OCI-LY7 (cell line): ENCODE measurements around the gene ZNF33A. TPM values are rescaled to one million over a fixed set of nuclear protein-coding genes. Genes with fewer than 3 reads are reported as not detected.

Experiments
- BruUV-seq: library from RNA; stranded (reverse); fragments of 400-500 nt; replicated peaks from 2 replicates; lab custom pipeline; 2021; lab: Mats Ljungman, UMichigan
- CTCF ChIA-PET: fragments of 300-600 bp; sonication (Branson Sonifier 250); formaldehyde crosslinking; loops from one replicate; lab custom pipeline; 2022; ENCODE audit warnings: antibody characterized with exemption; ENCODE audit not compliant: unreplicated experiment; lab: Charles Lee
- POLR2A ChIA-PET: fragments of 300-600 bp; sonication (Branson Sonifier 250); formaldehyde crosslinking; loops from one replicate; lab custom pipeline; 2022; ENCODE audit warnings: antibody characterized with exemption; lab: Charles Lee
- DNase-seq: peaks from one replicate; pipeline ENCODE4 v3.0.0-alpha.2; 2015; ENCODE audit warnings: low spot score
- H2AFZ ChIP-seq: fragments of 200-600 bp; sonication (generic), shearing (Covaris generic); 2 replicates; pipeline ENCODE4 v1.6.1; 2014; ENCODE audit warnings: mild to moderate bottlenecking, antibody characterized with exemption, low read length, moderate library complexity
- H3K27ac ChIP-seq: fragments of 200-600 bp; sonication (generic); 2 replicates; pipeline ENCODE4 v1.5.1; 2014; ENCODE audit warnings: mixed run types, low read depth, mild to moderate bottlenecking, moderate library complexity, low read length, inconsistent platforms; ENCODE audit not compliant: poor library complexity, severe bottlenecking
- H3K36me3 ChIP-seq: fragments of 200-600 bp; sonication (generic); 2 replicates; pipeline ENCODE4 v1.6.1; 2014; ENCODE audit warnings: mild to moderate bottlenecking, antibody characterized with exemption, low read length, moderate library complexity, mixed read lengths; ENCODE audit not compliant: insufficient read depth
- H3K4me1 ChIP-seq: fragments of 200-600 bp; sonication (generic); 2 replicates; pipeline ENCODE4 v1.5.1; 2014; ENCODE audit warnings: mild to moderate bottlenecking, low read length; ENCODE audit not compliant: insufficient read depth, poor library complexity, severe bottlenecking
- H3K4me2 ChIP-seq: fragments of 200-600 bp; sonication (generic); 2 replicates; pipeline ENCODE4 v1.6.1; 2014; ENCODE audit warnings: mild to moderate bottlenecking, low read length
- H3K4me3 ChIP-seq: fragments of 200-600 bp; sonication (generic); 2 replicates; pipeline ENCODE4 v1.5.1; 2014; ENCODE audit warnings: mild to moderate bottlenecking, low read depth, low read length; ENCODE audit not compliant: poor library complexity, severe bottlenecking
- H3K79me2 ChIP-seq: fragments of 200-600 bp; sonication (generic); 2 replicates; pipeline ENCODE4 v1.6.1; 2016; ENCODE audit warnings: low read depth, mild to moderate bottlenecking, low read length, moderate library complexity, mixed read lengths; ENCODE audit not compliant: insufficient read depth
- H3K9me2 ChIP-seq: fragments of 200-600 bp; sonication (generic); 2 replicates; pipeline ENCODE4 v1.6.1; 2016; ENCODE audit warnings: mild to moderate bottlenecking, low read length, mixed read lengths; ENCODE audit not compliant: insufficient read depth
- H3K9me3 ChIP-seq: fragments of 200-600 bp; sonication (generic); 2 replicates; pipeline ENCODE4 v1.6.1; 2014; ENCODE audit warnings: mild to moderate bottlenecking, mixed run types, low read length, mixed read lengths
- H4K20me1 ChIP-seq: fragments of 200-600 bp; sonication (generic); 2 replicates; pipeline ENCODE4 v1.6.1; 2014; ENCODE audit warnings: mild to moderate bottlenecking, antibody characterized with exemption, low read length, moderate library complexity, mixed read lengths; ENCODE audit not compliant: insufficient read depth
- CTCF ChIP-seq: fragments of 200-600 bp; sonication (generic); conservative IDR thresholded peaks from 2 replicates; pipeline ENCODE4 v1.5.1; 2014; ENCODE audit warnings: mild to moderate bottlenecking, antibody characterized with exemption, low read length, moderate library complexity, mixed read lengths
- EZH2phosphoT487 ChIP-seq: fragments of 200-600 bp; sonication (generic); IDR thresholded peaks from 2 replicates; pipeline ENCODE4 v1.6.1; 2018; ENCODE audit warnings: low read depth, borderline replicate concordance, mild to moderate bottlenecking, mixed run types, antibody characterized with exemption, low read length, moderate library complexity, mixed read lengths
- intact Hi-C: fragments of 100-400 bp; cut with micrococcal nuclease; formaldehyde crosslinking; loops from one replicate; pipeline ENCODE4 v1.10.0; 2022; ENCODE audit not compliant: unreplicated experiment
- total RNA-seq, 2 experiments: library from RNA; depleted of rRNA in 1 of 2; stranded (reverse); fragments of >200 nt in 1 of 2; shearing (Covaris generic) in 1 of 2; gene quantifications; 2 replicates each; pipeline ENCODE4 v1.2.3, GENCODE V29; 2014 to 2022

ZNF33A gene
- total RNA-seq, 2 experiments from 2014 or later: 31.2 to 40.2 TPM

- CTCF ChIA-PET: interaction anchor here (0.6 kb wide), 1 partner anchor 118 kb away, joined by 3 read pairs; no protein-coding TSS in a partner anchor
- peak; percentile 11 for DNase-seq
- Histone ChIP-seq H3K36me3 (peaks cover 48% of the 10 kb centered on the region), H3K79me2 (peaks cover 11% of the 10 kb centered on the region; the same call in 1 of the 2 replicates), H3K9me3 (peaks cover 7% of the 10 kb centered on the region; the same call in 1 of the 2 replicates), H3K4me2 (peak overlapping the region; percentile 99), H3K27ac (peak overlapping the region; percentile 28), H3K4me3 (peak overlapping the region; percentile 81), H3K4me1 (peaks cover 12% of the 10 kb centered on the region), H3K9me2 (no peaks in the 10 kb centered on the region), H4K20me1 (no peaks in the 10 kb centered on the region), H2AFZ (peak overlapping the region; percentile 90; the same call in 1 of the 2 replicates)
- intact Hi-C loops: loop anchor here (1.0 kb wide), 3 partner anchors 84 to 238 kb away; partner anchors contain the start of genes ZNF248 and ZNF25
- TF ChIP-seq EZH2phosphoT487: no peak
- TF ChIP-seq CTCF: no peak
- BruUV-seq: no TSS peak
- POLR2A ChIA-PET: interaction anchor here (0.6 to 2.0 kb wide), 5 partner anchors 25 to 240 kb away, joined by 3 to 13 read pairs (median 3); no protein-coding TSS in a partner anchor
Measured at GRCh38 chr10:38094927-38095574, 84.6 kb downstream of the ZNF33A start.

DNA sequence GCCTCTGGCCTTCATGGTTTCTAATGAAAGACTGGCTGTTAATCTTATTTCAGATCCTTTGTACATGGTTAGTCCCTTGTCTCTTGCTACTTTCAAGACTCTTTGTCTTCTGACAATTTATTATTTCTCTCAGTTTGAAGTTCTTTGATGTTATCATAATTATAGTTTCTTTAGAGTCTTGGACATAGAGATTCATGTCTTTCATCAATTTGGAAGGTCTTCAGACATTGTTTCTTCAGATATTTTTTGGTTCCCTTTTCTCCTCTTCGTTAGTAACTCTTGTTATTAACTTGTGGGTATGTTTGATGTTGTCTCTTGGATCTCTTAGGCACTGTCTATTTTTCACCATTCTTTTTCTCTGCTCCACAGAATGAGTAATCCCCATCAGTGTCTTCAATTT, 92.4 kb downstream of the ZNF33A start:
- Histone ChIP-seq H3K36me3 (peaks cover 92% of the 10 kb centered on the region), H3K9me3 (peaks cover 17% of the 10 kb centered on the region; the same call in 1 of the 2 replicates), H4K20me1 (no peaks in the 10 kb centered on the region), H3K27ac (no peak overlapping the region), H3K4me1 (peaks cover 8% of the 10 kb centered on the region), H3K79me2 (peaks cover 4% of the 10 kb centered on the region; the same call in 1 of the 2 replicates), H3K9me2 (no peaks in the 10 kb centered on the region), H3K4me3 (no peak overlapping the region), H3K4me2 (no peak overlapping the region), H2AFZ (no peak overlapping the region)
- TF ChIP-seq CTCF (no peak), EZH2phosphoT487 (no peak)
- ChIA-PET POLR2A (no interaction called here), CTCF (no interaction called here)
- BruUV-seq: no TSS peak
- peak; percentile 11 for DNase-seq
- intact Hi-C loops: no loop called here

DNA sequence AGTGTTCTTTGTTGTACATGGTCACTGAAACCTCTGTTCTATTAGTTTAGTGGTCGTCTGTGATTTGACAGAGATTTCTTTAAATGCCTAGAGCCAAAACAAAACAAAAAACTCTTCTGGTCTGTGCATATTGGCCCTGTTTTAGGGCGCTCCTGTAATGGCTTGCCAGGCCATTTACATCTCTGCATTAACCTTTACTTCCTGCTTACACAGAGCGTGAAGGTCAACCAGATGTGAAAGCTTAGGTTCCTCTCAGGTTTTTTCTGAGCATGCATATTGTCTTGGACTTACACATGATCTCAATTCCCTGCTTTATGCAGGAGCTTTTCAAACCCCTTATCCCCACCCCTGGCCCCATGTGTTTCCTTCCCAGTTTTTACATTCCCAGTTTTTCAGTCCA, 93.3 kb downstream of the ZNF33A start:
- H3K36me3 ChIP-seq: peaks cover 83% of the 10 kb centered on the region
- H3K79me2 ChIP-seq: peaks cover 4% of the 10 kb centered on the region; the same call in 1 of the 2 replicates
- no peak overlapping the region for H2AFZ ChIP-seq
- H3K4me3 ChIP-seq: no peak overlapping the region
- peak; percentile 26 for DNase-seq
- peaks cover 17% of the 10 kb centered on the region; the same call in 1 of the 2 replicates for H3K9me3 ChIP-seq
- intact Hi-C loops: no loop called here
- no TSS peak for BruUV-seq
- ChIA-PET POLR2A (interaction anchor here (0.6 kb wide), 1 partner anchor 18 kb away, joined by 3 read pairs; no protein-coding TSS in a partner anchor), CTCF (no interaction called here)
- peaks cover 8% of the 10 kb centered on the region for H3K4me1 ChIP-seq
- no peaks in the 10 kb centered on the region for H4K20me1 ChIP-seq
- no peak overlapping the region for H3K27ac ChIP-seq
- TF ChIP-seq CTCF (no peak), EZH2phosphoT487 (no peak)
- H3K9me2 ChIP-seq: no peaks in the 10 kb centered on the region
- H3K4me2 ChIP-seq: no peak overlapping the region
